Airway epithelial cell (primary cell): ENCODE data around the gene H2BW1. TPM values are rescaled to one million over a fixed set of nuclear protein-coding genes. Genes with fewer than 3 reads are reported as not detected.

Experiments
- total RNA-seq: library from RNA; depleted of rRNA; stranded (reverse); fragments of >200 nt; gene quantifications from 2 replicates; pipeline ENCODE4 v1.2.3, GENCODE V29; 2015

The H2BW1 gene
- total RNA-seq = not detected in 2 replicates

DNA sequence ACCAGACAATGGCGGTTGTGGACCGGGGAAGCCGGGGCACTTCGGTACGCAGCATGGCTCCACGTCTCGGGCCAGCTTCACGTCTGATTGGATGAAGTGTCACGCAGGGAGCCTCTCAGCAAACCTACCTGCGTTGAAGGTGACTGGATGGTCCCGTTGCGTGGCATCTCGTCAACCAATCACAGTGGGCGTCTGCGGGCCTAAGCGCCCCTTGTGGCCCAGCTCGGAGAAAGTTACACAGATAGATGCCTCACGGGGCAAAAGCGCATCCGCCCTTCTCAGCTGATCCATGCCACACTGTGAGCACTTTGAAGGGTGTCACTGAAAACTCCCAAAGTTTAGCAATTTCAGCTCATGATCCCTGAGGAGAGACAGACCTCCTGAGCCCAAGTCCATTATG is at the start of gene H2BW1:
H2BW1 (minus strand) TSS at position 103 of the 400 bp plus-strand sequence. CDS start 132 bp downstream, outside the sequence.

GRCh38 chrX:104039689-104040505 is 26.4 kb upstream of the H2BW1 start, which contains the start of gene H2BW2:
Gene H2BW2 (plus strand): TSS chrX:104039956. CDS start chrX:104039995, 39 bp downstream.

DNA sequence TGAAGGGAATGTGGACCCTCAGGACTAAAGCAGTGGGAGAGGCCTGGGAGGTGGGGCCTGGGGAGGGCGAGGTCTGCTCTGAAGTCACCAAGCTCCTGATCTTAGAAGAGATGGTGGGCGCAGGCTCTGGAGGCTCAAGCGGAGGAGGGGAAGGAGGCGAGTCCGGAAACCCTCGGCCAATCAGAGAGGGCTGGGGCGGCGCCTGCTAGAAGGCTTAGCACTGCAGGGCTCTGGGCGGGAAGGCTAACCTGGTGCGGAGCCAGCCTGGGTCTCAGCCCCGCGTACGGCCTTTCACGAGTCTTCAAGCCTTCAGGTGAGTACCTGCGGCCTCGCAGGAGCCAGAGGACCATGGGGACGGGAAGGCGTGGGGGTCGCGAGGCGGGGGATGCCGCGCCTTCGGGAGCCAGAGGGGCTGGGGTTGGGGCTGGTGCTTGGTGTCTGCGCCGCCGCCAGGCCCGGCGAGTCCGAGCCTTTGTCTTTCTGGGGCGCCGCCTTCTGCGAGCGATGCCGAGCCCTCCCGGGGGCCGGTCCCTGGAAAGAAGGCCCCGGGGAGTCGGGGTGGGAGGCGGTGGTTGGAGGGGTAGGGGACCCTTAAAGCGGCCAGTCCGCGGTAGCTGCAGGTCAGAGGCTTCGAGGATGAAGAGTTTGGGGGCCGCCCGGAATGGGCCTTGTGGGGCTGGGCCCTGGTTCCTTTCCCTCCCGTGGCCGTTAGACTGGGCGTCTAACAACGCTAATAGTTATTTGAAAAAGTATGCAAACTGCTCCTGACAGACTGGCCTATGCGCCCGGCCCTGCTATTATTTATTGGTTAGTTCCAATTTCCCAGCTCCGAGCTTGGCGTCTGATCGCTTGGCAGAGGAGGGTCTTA is 50.9 kb downstream of the H2BW1 start, which contains the start of gene TMSB15B:
TMSB15B (plus strand) TSS at position 217 of the 868 bp plus-strand sequence.

Other genes with a start within 250 kb of the H2BW1 start
- not detected in 2 replicates for gene PLP1, start 236.9 kb downstream of the H2BW1 start, total RNA-seq
- gene RAB9B, start 181.5 kb downstream of the H2BW1 start, total RNA-seq = 0.07 and 0.19 TPM in 2 replicates
- gene TMSB15B, start 51.1 kb downstream of the H2BW1 start, total RNA-seq = 6.6 and 13.5 TPM in 2 replicates
- gene H2BW2, start 26.2 kb upstream of the H2BW1 start, total RNA-seq = not detected in 2 replicates
- gene TMSB15C, start 62.5 kb upstream of the H2BW1 start, total RNA-seq = 0.42 and 1.1 TPM in 2 replicates
- gene ZCCHC18, start 98.8 kb upstream of the H2BW1 start, total RNA-seq = not detected in 2 replicates
- gene SLC25A53, start 143.3 kb upstream of the H2BW1 start, total RNA-seq = 1.1 and 2.4 TPM in 2 replicates
- gene FAM199X, start 152.7 kb upstream of the H2BW1 start, total RNA-seq = 14.5 and 18.4 TPM in 2 replicates
- gene ESX1, start 241.2 kb upstream of the H2BW1 start, total RNA-seq = 0.33 TPM in 1 of 2 replicates, not detected in the other